ENCODE results near the gene ITSN1. TPM values are rescaled to one million over a fixed set of nuclear protein-coding genes. Genes with fewer than 3 reads are reported as not detected.
"Not testable (repeated sequence)": the region's sequence is repeated elsewhere in the genome, so short reads cannot be mapped to it uniquely, and the experiment has no call there.

ITSN1 gene
- total and polyA plus RNA-seq, 5 donors = 32.8 to 83.6 (median 64.4) TPM

DNA sequence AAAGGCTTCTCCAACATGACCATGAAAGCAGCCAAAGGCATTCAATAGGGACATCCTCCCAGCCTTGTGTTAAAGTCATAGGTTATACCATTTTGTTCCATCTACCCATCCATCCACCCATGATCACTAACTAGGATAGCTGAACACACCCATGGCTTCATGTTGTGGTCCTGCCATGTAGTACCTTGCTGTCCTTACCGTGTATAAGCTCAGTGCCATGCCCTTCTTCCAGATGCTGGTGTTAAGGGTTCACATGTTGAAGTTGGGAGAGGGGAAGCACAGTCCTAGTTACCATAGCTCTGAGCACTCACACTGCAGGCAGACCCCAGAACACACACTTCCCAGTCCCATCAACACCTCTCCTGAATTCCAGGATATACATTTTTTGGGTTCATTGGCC is 221.8 kb downstream of the ITSN1 start:
- no peak for ATAC-seq
- no peaks in the 10 kb centered on the region for H3K9me3 ChIP-seq (ENCODE audit: control insufficient read depth, low read length)
- H3K27ac ChIP-seq (ENCODE audit: low read length) = no peak overlapping the region
- WGBS = 93% methylated on average over 1 of the region's 1 CpG
- no peak for DNase-seq
- no peak overlapping the region for H3K4me3 ChIP-seq (ENCODE audit: low read length)
- H3K27me3 ChIP-seq (ENCODE audit: control insufficient read depth, insufficient read depth) = no peaks in the 10 kb centered on the region
- no peaks in the 10 kb centered on the region for H3K4me1 ChIP-seq (ENCODE audit: control insufficient read depth, insufficient read depth, low read length)
- intact Hi-C loops (cut with DNase I) = no loop called here

DNA sequence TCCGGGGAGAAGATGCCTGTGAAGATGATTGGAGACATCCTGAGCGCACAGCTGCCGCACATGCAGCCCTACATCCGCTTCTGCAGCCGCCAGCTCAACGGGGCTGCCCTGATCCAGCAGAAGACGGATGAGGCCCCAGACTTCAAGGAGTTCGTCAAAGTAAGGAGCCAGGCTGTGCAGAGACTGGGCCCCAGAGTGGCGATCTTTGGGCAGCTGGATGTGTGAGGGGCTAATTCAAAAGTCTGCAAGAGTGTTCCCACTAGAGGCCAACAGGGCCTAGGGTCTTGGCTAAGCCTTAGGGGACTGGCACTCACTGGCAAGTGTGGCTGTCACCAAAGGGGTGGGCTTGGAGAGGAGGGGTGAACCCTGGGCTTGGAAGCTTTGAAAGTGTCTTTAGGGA is 222.9 kb downstream of the ITSN1 start:
- intact Hi-C loops (cut with DNase I) = no loop called here
- no peaks in the 10 kb centered on the region for H3K9me3 ChIP-seq (ENCODE audit: control insufficient read depth, low read length)
- no peak overlapping the region for H3K4me3 ChIP-seq (ENCODE audit: low read length)
- H3K27ac ChIP-seq (ENCODE audit: low read length) = no peak overlapping the region
- no peaks in the 10 kb centered on the region for H3K4me1 ChIP-seq (ENCODE audit: control insufficient read depth, insufficient read depth, low read length)
- no peaks in the 10 kb centered on the region for H3K27me3 ChIP-seq (ENCODE audit: control insufficient read depth, insufficient read depth)
- peak in 1 of 2 donors; percentile 11 for ATAC-seq
- WGBS = 91% methylated on average over 9 of the region's 9 CpGs
- DNase-seq = no peak

DNA sequence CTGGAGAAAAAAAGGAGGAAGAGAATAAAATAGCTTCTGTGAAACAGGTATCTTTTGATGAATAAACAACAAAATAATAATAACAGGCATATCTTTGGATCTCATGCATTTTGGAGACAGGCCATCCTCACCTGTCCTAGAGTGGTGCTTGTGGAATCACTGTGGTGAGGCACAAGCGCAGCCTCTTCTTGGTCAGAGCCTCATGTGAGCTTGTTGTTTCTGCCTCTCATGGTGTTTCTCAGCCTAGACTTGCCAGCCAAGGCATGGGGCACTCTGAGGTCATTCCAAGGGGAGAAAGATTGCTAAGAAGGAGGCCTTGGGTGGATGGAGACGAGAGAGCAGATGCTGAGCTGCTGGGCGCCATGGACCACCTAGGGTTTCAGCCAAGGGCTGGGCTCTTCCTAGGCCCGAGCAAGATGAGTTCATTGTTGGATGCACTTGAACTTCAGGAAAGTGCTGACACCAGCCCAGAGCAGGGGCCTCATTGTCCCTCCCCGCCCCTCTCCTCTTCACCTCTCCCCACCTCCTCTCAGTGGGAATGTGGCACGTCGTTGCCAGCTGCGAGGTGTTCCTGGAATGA is 223.8 kb downstream of the ITSN1 start:
- no peak overlapping the region for H3K27ac ChIP-seq (ENCODE audit: low read length)
- intact Hi-C loops (cut with DNase I) = no loop called here
- 66% methylated on average over 8 of the region's 8 CpGs for WGBS
- ATAC-seq = no peak
- no peak overlapping the region for H3K4me3 ChIP-seq (ENCODE audit: low read length)
- no peak for DNase-seq
- H3K9me3 ChIP-seq (ENCODE audit: control insufficient read depth, low read length) = no peaks in the 10 kb centered on the region
- H3K4me1 ChIP-seq (ENCODE audit: control insufficient read depth, insufficient read depth, low read length) = no peaks in the 10 kb centered on the region
- no peaks in the 10 kb centered on the region for H3K27me3 ChIP-seq (ENCODE audit: control insufficient read depth, insufficient read depth)

DNA sequence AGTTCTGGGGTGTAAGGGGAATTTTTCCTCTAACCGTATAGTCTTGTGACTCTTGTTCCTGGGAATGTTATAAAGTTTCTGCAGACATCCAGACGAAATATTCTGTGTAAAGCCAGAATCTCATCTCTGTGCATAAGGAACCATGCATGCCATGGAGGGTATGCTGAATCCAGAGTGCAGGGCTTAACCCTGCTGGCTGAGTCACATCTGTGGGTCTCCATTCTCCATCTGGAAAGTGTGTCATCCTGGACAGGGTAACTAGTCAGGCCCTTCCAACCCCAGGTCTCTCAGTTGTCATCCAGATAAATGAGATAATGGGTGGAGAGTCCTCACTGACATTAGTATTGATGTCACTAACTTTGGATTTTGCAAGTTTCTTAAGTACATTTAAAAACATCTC is 224.5 kb downstream of the ITSN1 start:
- no peak overlapping the region for H3K27ac ChIP-seq (ENCODE audit: low read length)
- H3K4me1 ChIP-seq (ENCODE audit: control insufficient read depth, insufficient read depth, low read length) = no peaks in the 10 kb centered on the region
- intact Hi-C loops (cut with DNase I) = no loop called here
- no peak overlapping the region for H3K4me3 ChIP-seq (ENCODE audit: low read length)
- 75% methylated on average over 2 of the region's 2 CpGs for WGBS
- no peak for DNase-seq
- no peaks in the 10 kb centered on the region for H3K27me3 ChIP-seq (ENCODE audit: control insufficient read depth, insufficient read depth)
- no peaks in the 10 kb centered on the region for H3K9me3 ChIP-seq (ENCODE audit: control insufficient read depth, low read length)
- no peak for ATAC-seq

DNA sequence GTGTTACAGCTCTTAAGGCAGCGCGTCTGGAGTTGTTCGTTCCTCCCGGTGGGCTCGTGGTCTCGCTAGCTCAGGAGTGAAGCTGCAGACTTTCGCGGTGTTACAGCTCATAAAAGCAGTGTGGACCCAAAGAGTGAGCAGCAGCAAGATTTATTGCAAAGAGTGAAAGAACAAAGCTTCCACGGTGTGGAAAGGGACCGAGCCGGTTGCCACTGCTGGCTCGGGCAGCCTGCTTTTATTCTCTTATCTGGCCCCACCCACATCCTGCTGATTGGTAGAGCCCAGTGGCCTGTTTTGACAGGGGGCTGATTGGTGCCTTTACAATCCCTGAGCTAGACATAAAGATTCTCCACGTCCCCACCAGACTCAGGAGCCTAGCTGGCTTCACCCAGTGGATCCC is 225.6 kb downstream of the ITSN1 start:
- H3K9me3 ChIP-seq (ENCODE audit: control insufficient read depth, low read length); intact Hi-C loops (cut with DNase I); H3K27ac ChIP-seq (ENCODE audit: low read length); H3K4me1 ChIP-seq (ENCODE audit: control insufficient read depth, insufficient read depth, low read length); H3K4me3 ChIP-seq (ENCODE audit: low read length); ATAC-seq; DNase-seq; H3K27me3 ChIP-seq (ENCODE audit: control insufficient read depth, insufficient read depth): not testable (repeated sequence)
- 82% methylated on average over 13 of the region's 13 CpGs for WGBS

DNA sequence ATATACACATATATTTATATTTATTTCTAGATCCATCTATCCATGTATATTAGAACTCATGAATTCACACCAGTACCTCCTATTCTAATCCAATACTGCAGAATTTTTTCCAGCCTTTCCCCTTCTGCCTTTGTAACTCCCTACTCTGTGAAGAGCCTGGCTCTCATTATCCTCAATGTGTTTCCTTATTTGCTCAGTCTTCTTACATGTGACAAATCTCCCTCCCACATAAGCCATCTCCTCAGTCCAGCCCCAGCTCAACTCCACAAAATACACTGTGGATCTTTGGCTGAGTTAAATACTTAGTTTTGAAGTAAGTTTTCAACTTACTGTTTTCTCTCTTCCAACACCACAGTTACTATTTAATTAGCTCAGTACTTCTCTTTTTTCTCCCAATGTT is 227.6 kb downstream of the ITSN1 start:
- Histone ChIP-seq H3K27ac (ENCODE audit: low read length) (no peak overlapping the region), H3K4me1 (ENCODE audit: control insufficient read depth, insufficient read depth, low read length) (no peaks in the 10 kb centered on the region), H3K9me3 (ENCODE audit: control insufficient read depth, low read length) (no peaks in the 10 kb centered on the region), H3K27me3 (ENCODE audit: control insufficient read depth, insufficient read depth) (no peaks in the 10 kb centered on the region), H3K4me3 (ENCODE audit: low read length) (no peak overlapping the region)
- DNase-seq (no peak), ATAC-seq (no peak)
- intact Hi-C loops (cut with DNase I) = no loop called here

DNA sequence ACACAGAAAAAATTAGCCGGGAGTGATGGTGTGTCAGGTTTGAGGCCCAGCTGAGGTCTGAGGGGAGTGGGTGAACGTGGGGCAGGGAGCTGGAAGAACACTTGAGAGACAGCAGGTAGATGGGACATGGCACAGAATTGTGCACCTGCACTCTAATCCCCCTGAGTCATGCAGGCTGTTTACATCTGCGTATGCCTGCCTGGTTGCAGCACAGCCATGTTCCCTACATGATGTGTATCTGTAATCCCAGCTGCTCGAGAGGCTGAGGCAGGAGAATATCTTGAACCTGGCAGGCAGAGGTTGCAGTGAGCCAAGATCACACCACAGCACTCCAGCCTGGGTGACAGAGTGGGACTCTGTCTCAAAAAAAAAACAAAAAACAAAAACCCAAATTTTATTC is 228.5 kb downstream of the ITSN1 start:
- H3K9me3 ChIP-seq (ENCODE audit: control insufficient read depth, low read length) = no peaks in the 10 kb centered on the region
- DNase-seq = no peak
- WGBS = 78% methylated on average over 4 of the region's 4 CpGs
- H3K4me3 ChIP-seq (ENCODE audit: low read length) = no peak overlapping the region
- no peaks in the 10 kb centered on the region for H3K27me3 ChIP-seq (ENCODE audit: control insufficient read depth, insufficient read depth)
- ATAC-seq = no peak
- no peak overlapping the region for H3K27ac ChIP-seq (ENCODE audit: low read length)
- H3K4me1 ChIP-seq (ENCODE audit: control insufficient read depth, insufficient read depth, low read length) = no peaks in the 10 kb centered on the region
- intact Hi-C loops (cut with DNase I) = no loop called here

DNA sequence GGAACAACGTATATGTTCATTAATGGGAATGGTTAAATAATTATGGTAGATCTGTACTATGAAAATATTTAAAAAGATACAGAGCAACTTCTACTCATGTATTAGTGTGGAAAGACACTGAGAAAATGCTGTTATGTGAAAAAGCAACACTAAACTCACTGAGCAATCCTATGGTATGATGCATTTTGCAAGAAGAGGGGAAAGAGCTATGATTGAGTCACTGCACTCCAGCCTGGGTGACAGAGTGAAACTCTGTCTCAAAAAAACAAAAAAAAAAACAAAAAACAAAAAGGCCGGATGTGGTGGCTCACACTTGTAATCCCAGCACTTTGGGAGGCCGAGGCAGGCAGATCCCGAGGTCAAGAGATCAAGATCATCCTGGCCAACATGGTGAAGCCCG is 228.9 kb downstream of the ITSN1 start:
- Histone ChIP-seq H3K9me3 (ENCODE audit: control insufficient read depth, low read length) (no peaks in the 10 kb centered on the region), H3K4me3 (ENCODE audit: low read length) (no peak overlapping the region), H3K4me1 (ENCODE audit: control insufficient read depth, insufficient read depth, low read length) (no peaks in the 10 kb centered on the region), H3K27ac (ENCODE audit: low read length) (no peak overlapping the region), H3K27me3 (ENCODE audit: control insufficient read depth, insufficient read depth) (no peaks in the 10 kb centered on the region)
- 92% methylated on average over 5 of the region's 5 CpGs for WGBS
- intact Hi-C loops (cut with DNase I) = no loop called here
- DNase-seq = no peak
- ATAC-seq = no peak

DNA sequence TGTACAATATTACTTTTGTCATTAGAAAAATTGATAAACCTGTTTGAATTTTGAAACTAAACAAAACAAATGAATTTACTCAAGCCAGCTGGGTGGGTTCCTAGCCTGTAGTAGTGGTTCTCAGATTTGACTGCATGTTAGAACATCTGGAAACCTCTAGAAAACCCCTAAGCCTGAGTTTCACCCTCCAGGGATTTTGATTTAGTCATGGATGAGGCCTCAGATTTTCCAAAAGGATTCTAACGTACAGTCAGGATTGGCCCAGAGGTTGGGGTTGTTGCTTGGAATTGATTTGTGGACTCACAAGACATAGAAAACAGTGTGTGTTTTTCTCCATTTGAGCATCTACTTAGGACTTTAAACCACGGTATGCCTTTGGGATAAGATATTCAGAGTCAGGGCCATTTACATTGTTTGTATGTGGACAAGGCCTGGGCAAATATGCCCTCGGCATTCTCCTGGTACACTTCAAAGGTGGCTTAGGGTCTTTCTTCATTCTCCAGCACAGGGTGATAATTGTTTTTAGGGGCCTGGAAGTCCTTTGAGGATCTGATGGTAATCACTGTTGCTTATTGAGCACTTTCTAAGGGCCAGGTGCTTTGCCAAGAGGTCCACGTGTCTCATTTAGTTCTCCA is 230.7 kb downstream of the ITSN1 start:
- DNase-seq (no peak), ATAC-seq (no peak)
- H3K9me3 ChIP-seq (ENCODE audit: control insufficient read depth, low read length) = no peaks in the 10 kb centered on the region
- no peak overlapping the region for H3K27ac ChIP-seq (ENCODE audit: low read length)
- intact Hi-C loops (cut with DNase I) = no loop called here
- H3K4me1 ChIP-seq (ENCODE audit: control insufficient read depth, insufficient read depth, low read length) = no peaks in the 10 kb centered on the region
- H3K4me3 ChIP-seq (ENCODE audit: low read length) = no peak overlapping the region
- WGBS = 89% methylated on average over 4 of the region's 4 CpGs
- H3K27me3 ChIP-seq (ENCODE audit: control insufficient read depth, insufficient read depth) = no peaks in the 10 kb centered on the region

DNA sequence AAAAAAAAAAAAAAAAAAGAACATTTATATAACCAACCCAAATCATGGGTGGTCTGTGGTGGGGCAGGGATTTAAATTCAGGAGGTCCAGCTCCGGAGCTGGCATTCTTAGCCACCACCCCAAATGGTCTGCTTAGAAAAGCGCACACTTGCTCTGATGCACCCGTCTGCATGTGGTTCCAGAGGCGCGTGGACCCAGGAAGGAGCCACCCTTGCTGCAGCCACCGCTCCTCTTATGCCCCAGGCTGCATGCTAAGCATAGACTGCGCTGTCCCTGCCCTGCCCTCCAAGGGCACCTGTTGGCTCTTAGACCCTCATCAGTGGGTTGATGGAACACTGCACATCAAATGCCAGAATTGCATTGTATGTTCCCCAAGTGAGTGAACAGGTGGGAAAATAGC is 231.9 kb downstream of the ITSN1 start:
- Histone ChIP-seq H3K4me3 (ENCODE audit: low read length) (no peak overlapping the region), H3K4me1 (ENCODE audit: control insufficient read depth, insufficient read depth, low read length) (no peaks in the 10 kb centered on the region), H3K27ac (ENCODE audit: low read length) (no peak overlapping the region), H3K27me3 (ENCODE audit: control insufficient read depth, insufficient read depth) (no peaks in the 10 kb centered on the region), H3K9me3 (ENCODE audit: control insufficient read depth, low read length) (no peaks in the 10 kb centered on the region)
- 97% methylated on average over 7 of the region's 7 CpGs for WGBS
- intact Hi-C loops (cut with DNase I) = no loop called here
- ATAC-seq (no peak), DNase-seq (no peak)

DNA sequence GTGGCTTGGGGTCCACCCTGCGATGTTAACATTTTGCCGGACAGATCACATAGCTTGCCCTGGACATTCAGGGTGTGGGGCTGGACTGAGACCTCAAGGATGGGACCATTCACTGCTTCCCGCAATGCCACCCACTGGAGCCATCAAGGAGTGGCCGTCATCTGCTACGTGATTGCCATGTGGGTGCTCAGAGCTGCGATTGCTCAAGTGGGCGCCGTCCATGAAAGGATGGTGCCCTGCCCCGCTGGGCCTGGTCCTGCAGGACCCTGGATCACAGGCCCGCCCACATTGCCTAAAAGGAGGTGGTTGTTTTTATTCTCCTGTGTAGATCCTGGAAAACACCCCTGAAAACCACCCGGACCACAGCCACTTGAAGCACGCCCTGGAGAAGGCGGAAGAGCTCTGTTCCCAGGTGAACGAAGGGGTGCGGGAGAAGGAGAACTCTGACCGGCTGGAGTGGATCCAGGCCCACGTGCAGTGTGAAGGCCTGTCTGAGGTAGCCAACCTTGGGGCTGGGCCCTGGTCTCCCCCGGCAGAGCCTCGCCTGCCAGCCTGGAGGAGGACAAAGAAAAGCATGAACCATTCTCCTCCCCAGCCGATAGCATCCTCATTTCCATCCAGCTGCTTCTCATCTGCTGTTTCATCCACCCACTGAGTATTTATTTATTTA is 232.9 kb downstream of the ITSN1 start:
- Histone ChIP-seq H3K27ac (ENCODE audit: low read length) (no peak overlapping the region), H3K9me3 (ENCODE audit: control insufficient read depth, low read length) (no peaks in the 10 kb centered on the region), H3K27me3 (ENCODE audit: control insufficient read depth, insufficient read depth) (no peaks in the 10 kb centered on the region), H3K4me1 (ENCODE audit: control insufficient read depth, insufficient read depth, low read length) (no peaks in the 10 kb centered on the region), H3K4me3 (ENCODE audit: low read length) (no peak overlapping the region)
- ATAC-seq = no peak
- no peak for DNase-seq
- intact Hi-C loops (cut with DNase I) = no loop called here
- 91% methylated on average over 20 of the region's 20 CpGs for WGBS

Measured in right cardiac atrium (tissue), 5 donors.